ENCODE results near the gene MBD2. TPM values are rescaled to one million over a fixed set of nuclear protein-coding genes. Genes with fewer than 3 reads are reported as not detected.

MBD2 gene
- total and polyA plus RNA-seq, 9 donors, result 21.9 to 59.0 (median 45.0) TPM

- H3K4me3 ChIP-seq, result no peak overlapping the region
- no peak for DNase-seq
- H3K27ac ChIP-seq, result no peak overlapping the region
- 7 to 14% (median 13%) methylated on average over 2 of the region's 2 CpGs for WGBS, 3 donors
- no peaks in the 10 kb centered on the region for H3K27me3 ChIP-seq
- peaks cover 4% of the 10 kb centered on the region for H3K4me1 ChIP-seq (ENCODE audit: insufficient read depth)
- no peaks in the 10 kb centered on the region for H3K9me3 ChIP-seq
- no peaks in the 10 kb centered on the region for H3K36me3 ChIP-seq
- intact Hi-C loops (cut with DNase I), result no loop called here
- TF ChIP-seq EP300 (IDR thresholded peaks at IDR 0.05), result no peak
- TF ChIP-seq POLR2A (IDR thresholded peaks at IDR 0.05), result no peak
- TF ChIP-seq CTCF (IDR thresholded peaks at IDR 0.05), result no peak
These were observed 15.1 kb upstream of the MBD2 start for GRCh38 chr18:54239601-54240000.

GRCh38 chr18:54239091-54239490 is 14.6 kb upstream of the MBD2 start:
- DNase-seq, result no peak
- Histone ChIP-seq H3K36me3 (no peaks in the 10 kb centered on the region), H3K27ac (no peak overlapping the region), H3K27me3 (no peaks in the 10 kb centered on the region), H3K9me3 (no peaks in the 10 kb centered on the region), H3K4me3 (no peak overlapping the region), H3K4me1 (ENCODE audit: insufficient read depth) (peaks cover 4% of the 10 kb centered on the region)
- intact Hi-C loops (cut with DNase I), result no loop called here
- no peak for TF ChIP-seq CTCF (IDR thresholded peaks at IDR 0.05)
- 18 to 59% (median 48%) methylated on average over 2 of the region's 2 CpGs for WGBS, 3 donors

GRCh38 chr18:54238173-54238936 is 13.9 kb upstream of the MBD2 start:
- intact Hi-C loops (cut with DNase I), result no loop called here
- no peaks in the 10 kb centered on the region for H3K9me3 ChIP-seq
- DNase-seq, result no peak
- peaks cover 4% of the 10 kb centered on the region for H3K4me1 ChIP-seq (ENCODE audit: insufficient read depth)
- no peak overlapping the region for H3K27ac ChIP-seq
- no peak for TF ChIP-seq POLR2A (IDR thresholded peaks at IDR 0.05)
- no peak for TF ChIP-seq CTCF (IDR thresholded peaks at IDR 0.05)
- TF ChIP-seq EP300 (IDR thresholded peaks at IDR 0.05), result no peak
- no peak overlapping the region for H3K4me3 ChIP-seq
- 48 to 67% (median 50%) methylated on average over 7 of the region's 7 CpGs for WGBS, 3 donors
- no peaks in the 10 kb centered on the region for H3K27me3 ChIP-seq
- H3K36me3 ChIP-seq, result no peaks in the 10 kb centered on the region

- WGBS, 3 donors, result 88 to 94% (median 91%) methylated on average over 8 of the region's 8 CpGs
- Histone ChIP-seq H3K4me1 (ENCODE audit: insufficient read depth) (peaks cover 4% of the 10 kb centered on the region), H3K36me3 (no peaks in the 10 kb centered on the region), H3K4me3 (no peak overlapping the region), H3K9me3 (no peaks in the 10 kb centered on the region), H3K27ac (no peak overlapping the region), H3K27me3 (no peaks in the 10 kb centered on the region)
- no peak for DNase-seq
- no peak for TF ChIP-seq CTCF (IDR thresholded peaks at IDR 0.05)
- no peak for TF ChIP-seq POLR2A (IDR thresholded peaks at IDR 0.05)
- intact Hi-C loops (cut with DNase I), result no loop called here
These were observed 11.4 kb upstream of the MBD2 start for GRCh38 chr18:54235871-54236270.
